Measurements from ENCODE around the gene NANS.

DNA sequence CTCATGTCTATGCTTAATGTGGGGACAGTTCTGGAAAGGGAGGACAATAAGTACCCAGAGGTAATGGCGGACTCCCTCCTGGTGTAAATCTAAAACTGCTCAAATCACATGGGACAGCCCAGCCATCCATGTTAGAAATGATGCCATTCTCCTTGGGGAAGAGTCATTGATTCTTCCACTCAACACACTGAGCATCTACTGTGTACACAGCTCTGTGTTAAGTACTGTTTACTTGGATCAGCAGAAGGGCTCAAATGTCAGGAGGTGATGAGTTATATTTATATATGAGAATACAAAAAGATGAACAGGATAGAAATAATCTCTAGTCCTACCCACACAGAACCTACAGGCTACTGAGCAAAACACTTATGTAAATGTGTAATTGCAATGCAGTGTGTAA is 31.8 kb upstream of the NANS start:
- TF ChIP-seq CTCF (IDR thresholded peaks at IDR 0.05): no peak
- no peak for TF ChIP-seq POLR2A (IDR thresholded peaks at IDR 0.05)

Measured in body of pancreas (tissue), 4 donors.